Measurements from ENCODE around the gene OR5H6.
"Not testable (repeated sequence)": the region's sequence is repeated elsewhere in the genome, so short reads cannot be mapped to it uniquely, and the experiment has no call there.

The OR5H6 gene

DNA sequence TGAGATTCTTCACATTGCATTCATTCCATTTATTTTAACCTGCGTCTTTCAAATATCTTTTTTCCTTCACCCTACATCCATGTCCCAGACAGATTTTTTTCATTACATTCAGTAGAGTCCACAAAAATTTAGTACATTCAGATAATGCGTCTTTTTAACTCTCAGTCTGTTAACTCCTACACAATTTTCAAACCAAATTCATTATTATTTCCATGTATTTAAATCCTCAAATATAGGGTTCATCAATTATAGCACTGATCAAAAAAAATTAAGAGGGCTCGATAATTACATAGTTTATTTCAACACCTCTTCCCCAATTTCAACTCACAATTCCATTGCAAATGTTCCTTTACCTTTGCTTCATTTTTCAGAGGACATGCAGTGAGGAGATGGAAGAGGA lies at the start of gene OR5H6:
TSS of gene OR5H6 (plus strand) at position 301 of the 400 bp plus-strand sequence. CDS start at position 390, 89 bp downstream.
- no peak for DNase-seq

DNA sequence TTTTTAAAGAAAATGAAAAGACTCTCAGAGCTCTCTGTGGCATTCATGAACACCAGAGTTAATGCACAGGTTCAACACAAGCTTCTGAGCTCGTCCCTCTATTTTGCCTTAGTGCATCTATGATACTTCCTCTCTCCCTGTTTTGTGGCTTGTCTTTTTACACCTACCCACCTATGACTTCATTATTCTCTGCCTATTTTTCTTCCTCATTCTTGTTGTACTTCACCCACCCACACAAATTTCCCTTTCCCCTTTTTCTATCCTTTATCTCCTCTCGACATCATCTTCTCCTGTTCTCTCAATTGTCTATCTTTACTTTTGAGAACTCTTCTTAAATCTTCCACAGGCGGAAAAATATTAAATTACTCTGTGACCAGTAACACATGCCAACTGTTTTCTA lies 49.0 kb upstream of the OR5H6 start:
- DNase-seq: no peak

GRCh38 chr3:98223907-98224672 lies 40.0 kb upstream of the OR5H6 start:
- DNase-seq: no peak

DNA sequence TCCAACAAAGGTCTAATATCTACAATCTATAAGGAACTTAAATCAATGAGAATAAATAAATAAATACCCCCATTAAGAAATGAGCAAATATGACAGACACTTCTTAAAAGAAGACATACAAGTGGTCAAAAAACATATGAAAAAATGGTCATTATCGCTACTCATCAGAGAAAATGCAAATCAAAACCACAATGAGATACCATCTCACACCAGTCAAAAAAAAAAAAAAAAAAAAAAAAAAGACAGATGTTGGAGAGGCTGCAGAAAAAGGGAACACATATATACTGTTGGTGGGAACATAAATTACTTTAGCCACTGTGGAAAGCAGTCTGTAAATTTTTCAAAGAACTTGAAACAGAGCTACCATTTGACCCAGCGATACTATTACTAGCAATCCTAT lies 31.6 kb upstream of the OR5H6 start:
- no peak for DNase-seq

- no peak for DNase-seq
Measured at GRCh38 chr3:98233468-98233867, 30.6 kb upstream of the OR5H6 start.

DNA sequence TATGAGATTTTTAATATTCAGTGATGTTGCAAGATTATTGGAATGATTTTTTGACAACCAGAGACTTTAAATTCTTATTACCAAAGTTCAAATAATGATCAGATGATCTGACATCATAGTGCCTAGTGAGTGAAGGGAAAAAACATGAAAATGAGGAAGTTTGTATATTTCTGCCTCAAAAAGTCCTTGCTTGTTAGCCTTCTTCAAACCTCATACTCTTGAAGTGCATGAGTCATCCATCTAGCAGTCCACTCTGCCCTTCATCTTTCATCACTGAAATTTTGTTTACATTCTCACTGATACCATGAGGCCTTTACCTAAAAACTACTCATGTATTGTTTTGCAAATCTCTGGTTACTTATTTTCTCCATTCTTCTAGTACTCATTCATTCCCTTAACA lies 23.9 kb upstream of the OR5H6 start:
- no peak for DNase-seq

- DNase-seq: no peak
Measured at GRCh38 chr3:98242155-98242554, 21.9 kb upstream of the OR5H6 start.

- DNase-seq: no peak
Measured at GRCh38 chr3:98243843-98244242, 20.2 kb upstream of the OR5H6 start.

DNA sequence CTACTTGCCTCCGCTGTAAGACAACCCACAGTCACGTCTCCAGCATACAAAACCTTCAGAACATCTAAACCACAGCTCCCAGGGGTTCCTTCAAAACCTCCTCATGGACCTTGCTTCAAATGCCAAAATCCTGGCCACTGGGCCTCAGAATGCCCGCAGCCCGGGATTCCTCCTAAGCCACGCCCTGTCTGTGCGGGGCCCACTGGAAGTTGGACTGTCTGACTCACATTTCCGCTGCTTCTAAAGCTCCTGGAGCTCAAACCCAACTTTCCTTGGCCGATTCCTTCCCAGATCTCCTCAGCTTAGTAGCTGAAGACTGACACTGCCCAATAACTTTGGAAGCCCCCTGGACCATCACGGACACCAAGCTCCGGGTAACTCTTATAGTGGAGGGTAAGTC lies 17.9 kb upstream of the OR5H6 start:
- no peak for DNase-seq

DNA sequence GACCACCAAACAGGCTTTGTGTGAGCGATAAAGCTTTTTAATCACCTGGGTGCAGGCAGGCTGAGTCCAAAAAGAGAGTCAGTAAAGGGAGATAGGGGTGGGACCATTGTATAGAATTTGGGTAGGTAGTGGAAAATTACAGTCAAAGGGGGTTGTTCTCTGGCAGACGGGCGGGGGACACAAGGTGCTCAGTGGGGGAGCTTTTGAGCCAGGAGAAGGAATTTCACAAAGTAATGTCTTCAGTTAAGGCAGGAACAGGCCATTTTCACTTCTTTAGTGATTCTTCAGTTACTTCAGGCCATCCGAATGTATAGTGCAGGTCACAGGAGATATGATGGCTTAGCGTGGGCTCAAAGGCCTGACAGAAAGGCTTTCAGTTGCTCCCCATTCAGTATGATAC lies 8.0 kb upstream of the OR5H6 start:
- DNase-seq: not testable (repeated sequence)

DNA sequence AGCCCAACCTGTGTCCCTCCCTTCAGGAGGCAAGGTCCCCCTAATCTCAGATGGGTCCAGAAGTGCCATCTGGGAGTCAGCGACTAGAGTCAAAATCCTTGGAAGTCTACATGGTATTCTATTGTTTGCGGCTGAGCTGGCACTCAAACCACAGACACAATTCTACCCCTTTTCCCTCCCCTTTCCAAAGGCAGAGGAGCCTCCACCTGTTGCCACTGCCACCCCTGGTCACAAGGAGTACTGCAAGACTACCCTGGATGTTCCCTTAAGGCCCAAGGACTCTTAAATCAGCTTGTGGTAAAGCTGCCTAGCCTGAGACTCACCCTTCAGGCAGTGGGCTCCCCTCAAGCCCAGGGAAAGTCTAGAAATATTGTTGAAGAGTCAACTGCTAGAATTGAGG lies 4.3 kb upstream of the OR5H6 start:
- no peak for DNase-seq

DNA sequence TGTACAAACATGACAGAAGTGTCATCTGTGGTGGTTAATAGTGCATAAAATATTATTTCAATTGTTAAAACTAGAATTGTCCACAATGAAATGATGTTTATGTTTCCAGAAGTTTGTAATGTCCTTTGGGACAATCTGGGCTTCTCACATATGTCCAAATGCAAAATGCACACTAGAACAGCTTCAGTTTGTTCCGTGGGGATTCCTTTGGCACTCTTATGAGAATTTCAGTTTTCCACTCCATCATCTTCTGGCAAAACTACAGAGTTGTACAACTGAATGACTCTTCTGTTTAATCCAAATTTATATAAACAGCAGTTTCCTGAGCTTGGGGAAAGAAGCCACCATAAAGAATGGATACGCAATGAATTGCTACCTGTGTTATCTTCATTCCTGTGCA lies 2.0 kb upstream of the OR5H6 start:
- DNase-seq: no peak

GRCh38 chr3:98269846-98270245 lies 5.8 kb downstream of the OR5H6 start:
- DNase-seq: no peak

GRCh38 chr3:98272126-98272525 lies 8.1 kb downstream of the OR5H6 start:
- DNase-seq: no peak

DNA sequence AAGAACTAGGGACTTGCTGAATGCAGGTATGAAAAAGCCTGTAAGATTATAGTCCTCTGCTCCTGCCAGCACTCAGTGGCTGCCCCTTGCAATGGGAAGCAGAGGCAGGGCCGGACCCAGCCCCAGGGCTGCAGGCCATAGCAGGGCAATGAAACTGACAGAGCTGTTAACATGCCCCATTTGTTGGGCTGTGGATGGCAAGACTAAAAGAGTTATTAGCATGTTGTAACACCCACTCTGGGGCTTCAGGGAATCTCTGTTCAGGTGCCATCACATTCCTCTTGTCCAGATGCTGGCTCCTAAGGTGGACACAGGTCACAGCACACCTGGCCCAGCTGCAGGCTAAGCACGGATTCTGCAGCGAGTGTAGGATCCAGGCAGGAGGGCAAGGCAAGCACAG lies 10.9 kb downstream of the OR5H6 start:
- no peak for DNase-seq

- DNase-seq: no peak
Measured at GRCh38 chr3:98282205-98282604, 18.2 kb downstream of the OR5H6 start, which contains the start of gene OR5H2. TSS of gene OR5H2 (plus strand) at chr3:98282505. CDS start at chr3:98282903, 398 bp downstream.

- no peak for DNase-seq
Measured at GRCh38 chr3:98290916-98291315, 26.9 kb downstream of the OR5H6 start.

GRCh38 chr3:98291332-98291957 lies 27.4 kb downstream of the OR5H6 start:
- no peak for DNase-seq

Measured in NCI-H2227 treated with DMSO at 0.1 percent for 48 hours (cell line).